Measurements from ENCODE around the gene TOB1. TPM values are rescaled to one million over a fixed set of nuclear protein-coding genes. Genes with fewer than 3 reads are reported as not detected.

The TOB1 gene
- total RNA-seq, 4 donors from 2014 or later: 28.8 to 79.7 (median 37.0) TPM

DNA sequence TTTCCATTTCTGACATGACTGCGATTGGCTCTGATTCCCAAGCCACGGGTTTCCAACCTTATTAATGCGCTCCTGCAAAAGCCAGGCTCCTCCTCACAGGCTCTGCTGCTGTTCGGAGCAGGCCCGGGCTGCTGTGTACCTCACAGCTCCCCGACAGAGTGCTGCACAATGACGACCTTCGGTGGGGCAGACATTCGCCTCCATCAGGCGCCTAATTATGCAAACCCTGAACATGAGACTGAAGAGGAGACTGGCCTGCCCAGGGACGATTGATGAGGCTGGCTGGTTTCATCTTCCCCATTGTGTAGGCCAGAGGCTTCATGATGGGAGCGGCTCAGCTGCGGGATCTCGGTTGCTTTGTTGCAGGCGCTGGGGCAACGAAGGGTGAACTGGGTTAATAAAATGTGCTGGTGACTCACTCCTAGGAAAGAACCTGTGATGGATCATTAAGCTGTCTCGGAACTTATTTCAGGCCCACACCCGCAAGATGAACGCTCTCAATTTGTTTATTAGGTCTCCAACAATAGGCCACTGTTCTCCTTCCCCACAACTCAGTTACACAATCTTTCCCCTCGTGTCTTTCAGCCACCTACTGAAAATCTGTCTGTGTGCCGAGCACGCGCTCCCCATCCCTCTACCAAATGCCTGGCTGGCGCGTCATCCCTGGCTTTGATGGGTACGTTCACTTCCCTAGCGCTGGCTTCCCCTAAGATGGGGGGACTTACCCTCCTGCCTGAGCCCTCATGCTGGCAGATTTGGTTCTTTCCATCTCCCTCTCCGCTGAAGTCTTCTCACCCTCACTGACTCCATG is 27.2 kb upstream of the TOB1 start:
- TF ChIP-seq, protein P1, sequence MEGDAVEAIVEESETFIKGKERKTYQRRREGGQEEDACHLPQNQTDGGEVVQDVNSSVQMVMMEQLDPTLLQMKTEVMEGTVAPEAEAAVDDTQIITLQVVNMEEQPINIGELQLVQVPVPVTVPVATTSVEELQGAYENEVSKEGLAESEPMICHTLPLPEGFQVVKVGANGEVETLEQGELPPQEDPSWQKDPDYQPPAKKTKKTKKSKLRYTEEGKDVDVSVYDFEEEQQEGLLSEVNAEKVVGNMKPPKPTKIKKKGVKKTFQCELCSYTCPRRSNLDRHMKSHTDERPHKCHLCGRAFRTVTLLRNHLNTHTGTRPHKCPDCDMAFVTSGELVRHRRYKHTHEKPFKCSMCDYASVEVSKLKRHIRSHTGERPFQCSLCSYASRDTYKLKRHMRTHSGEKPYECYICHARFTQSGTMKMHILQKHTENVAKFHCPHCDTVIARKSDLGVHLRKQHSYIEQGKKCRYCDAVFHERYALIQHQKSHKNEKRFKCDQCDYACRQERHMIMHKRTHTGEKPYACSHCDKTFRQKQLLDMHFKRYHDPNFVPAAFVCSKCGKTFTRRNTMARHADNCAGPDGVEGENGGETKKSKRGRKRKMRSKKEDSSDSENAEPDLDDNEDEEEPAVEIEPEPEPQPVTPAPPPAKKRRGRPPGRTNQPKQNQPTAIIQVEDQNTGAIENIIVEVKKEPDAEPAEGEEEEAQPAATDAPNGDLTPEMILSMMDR (IDR thresholded peaks at IDR 0.05): no peak
- DNase-seq (ENCODE audit: low spot score) (no peak), ATAC-seq (ENCODE audit: low FRiP score) (peak; percentile 50)

DNA sequence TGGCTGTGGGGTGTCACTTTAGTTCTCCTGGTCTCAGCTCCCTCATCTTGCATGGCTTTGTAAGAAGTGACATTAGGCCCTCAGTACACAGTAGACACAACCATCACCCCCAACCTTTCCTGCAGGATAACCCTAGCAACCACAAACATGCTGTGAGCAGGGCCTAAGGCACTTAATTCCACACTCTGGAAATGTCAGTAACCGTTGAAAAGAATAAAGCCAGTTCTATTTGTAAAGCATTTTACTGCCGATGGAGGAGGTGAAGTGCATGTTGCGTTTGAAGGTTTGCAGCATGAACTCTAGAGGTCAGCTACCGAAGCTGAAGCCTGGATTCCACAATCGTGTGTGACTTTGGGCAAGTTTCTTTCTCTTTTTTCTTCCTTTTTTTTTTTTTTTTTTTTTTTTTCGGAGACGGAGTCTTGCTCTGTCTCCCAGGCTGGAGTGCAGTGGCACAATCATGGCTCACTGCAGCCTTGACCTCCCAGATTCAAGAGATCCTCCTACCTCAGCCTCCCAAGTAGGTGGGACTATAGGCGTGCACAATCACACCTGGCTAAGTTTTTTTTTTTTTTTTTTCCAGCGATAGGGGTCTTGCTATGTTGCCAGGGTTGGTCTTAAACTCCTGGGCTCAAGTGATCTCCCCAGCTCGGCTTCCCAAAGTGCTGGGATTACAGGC is 26.1 kb upstream of the TOB1 start:
- DNase-seq (ENCODE audit: low spot score): no peak

DNA sequence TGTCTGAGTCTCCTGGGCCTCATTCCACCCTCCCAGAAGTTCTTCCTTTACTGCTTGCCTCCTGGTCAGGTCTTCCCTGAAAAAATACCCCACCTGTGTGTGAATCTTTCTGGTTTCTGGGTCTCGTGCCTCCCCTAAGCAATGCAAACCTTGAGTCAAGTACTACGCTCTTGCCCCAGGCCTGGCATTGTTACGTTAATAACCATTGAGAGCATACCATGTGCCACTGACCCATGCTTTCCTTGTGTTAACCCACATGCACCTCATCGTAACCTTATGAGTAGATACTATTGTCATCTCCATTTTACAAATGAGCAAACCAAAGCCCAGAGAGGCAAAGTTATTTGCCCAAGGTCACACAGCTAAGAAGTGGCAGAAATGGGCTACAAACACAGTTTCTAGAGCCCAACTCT is 25.4 kb upstream of the TOB1 start:
- ATAC-seq (ENCODE audit: low FRiP score): no peak
- no peak for DNase-seq (ENCODE audit: low spot score)
- TF ChIP-seq, protein P1 (IDR thresholded peaks at IDR 0.05): no peak

More for the DNA sequence above, 26.1 kb upstream of the TOB1 start:
- no peak for ATAC-seq (ENCODE audit: low FRiP score)
- TF ChIP-seq, protein P1 (IDR thresholded peaks at IDR 0.05): no peak

DNA sequence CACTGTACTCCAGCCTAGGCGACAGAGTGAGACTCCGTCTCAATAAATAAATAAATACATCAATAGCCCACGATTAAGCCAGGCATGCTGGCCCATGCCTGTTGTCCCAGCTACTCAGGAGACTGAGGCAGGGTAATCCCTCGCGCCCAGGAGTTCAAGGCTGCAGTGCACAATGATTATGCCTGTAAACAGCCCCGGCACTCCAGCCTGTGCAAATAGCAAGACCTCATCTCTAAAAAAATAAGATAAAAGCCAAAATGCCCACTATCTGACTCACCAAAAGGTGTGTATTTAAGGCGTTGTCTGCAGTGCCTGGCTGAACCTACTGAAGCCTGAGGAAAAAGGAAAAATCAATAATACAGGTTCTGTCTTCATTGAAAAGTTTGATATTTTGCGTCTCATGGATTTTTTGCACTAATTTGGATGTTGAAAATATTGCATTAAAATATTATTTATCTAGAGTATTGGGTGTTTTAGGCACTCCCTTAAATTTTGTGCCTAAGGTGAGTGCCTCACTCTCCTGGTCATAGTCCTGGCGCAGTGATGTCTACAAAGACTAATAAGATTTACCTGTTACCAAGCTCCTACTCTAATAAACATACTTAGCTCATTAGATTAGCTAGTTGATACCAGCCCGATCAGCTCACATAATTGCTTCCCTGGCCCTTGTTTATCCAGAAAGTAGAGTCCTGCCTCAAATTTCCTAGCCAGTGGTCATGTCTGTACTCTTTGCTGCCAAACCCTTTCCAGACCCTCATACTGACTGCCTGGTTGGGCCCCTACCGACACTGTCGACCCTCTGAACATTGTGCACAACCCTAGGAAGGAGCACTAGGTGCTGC is 24.7 kb upstream of the TOB1 start:
- no peak for ATAC-seq (ENCODE audit: low FRiP score)
- DNase-seq (ENCODE audit: low spot score): no peak
- TF ChIP-seq, protein P1 (IDR thresholded peaks at IDR 0.05): no peak

DNA sequence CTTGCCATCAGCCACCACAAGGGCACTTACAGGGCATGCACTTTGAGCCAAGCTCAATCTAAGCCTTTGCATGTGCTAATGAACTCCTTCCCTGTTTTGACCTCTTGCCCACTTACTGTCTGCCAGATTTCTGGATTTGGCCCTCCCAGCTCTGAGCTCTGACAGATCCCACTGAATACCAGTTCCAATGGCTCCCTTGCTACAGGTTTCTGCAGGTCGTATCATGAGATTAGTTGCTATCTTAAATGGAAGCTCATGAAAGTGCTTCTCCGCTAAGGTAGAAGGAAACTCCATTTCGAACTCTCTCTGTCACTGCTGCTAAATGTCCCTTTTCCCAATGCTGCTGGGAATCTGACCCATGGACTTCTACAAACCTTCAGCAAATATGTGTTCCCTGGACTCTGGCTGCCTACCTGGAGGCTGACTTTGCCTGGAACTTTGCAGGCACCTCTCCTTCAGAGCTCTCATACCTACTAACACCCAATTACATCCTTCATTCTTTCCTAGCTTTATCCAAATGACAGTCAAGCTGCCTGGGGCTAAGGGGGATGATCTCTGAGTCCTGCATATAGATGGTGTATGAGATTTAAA is 23.5 kb upstream of the TOB1 start:
- DNase-seq (ENCODE audit: low spot score): no peak
- no peak for ATAC-seq (ENCODE audit: low FRiP score)

DNA sequence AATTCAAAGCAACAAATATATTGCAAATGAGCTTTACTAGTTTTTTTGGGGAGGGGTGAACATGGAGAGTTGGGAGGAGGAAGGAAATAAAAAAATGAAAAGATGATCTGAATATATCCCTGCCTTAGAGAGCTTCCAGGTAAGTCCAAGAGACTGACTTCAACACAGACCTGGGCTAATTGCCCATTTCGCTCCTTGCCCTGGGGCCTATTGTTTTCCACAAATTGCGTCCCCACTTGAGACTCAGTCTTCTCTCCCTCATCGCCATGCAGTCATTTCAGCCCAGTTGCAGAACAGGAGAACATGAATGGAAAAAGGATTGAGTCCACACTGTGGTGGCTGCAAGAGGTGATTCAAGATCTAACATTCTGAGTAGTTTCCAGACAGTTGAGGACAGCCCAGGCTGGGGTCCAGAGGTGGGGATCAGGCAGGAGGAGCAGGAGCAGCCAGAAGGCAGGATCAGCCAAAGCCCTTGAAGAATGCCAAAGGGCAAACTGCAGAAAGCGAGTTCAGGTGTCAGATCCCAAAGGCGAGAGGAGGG is 21.6 kb upstream of the TOB1 start:
- no peak for ATAC-seq (ENCODE audit: low FRiP score)
- DNase-seq (ENCODE audit: low spot score): no peak
- TF ChIP-seq, protein P1 (IDR thresholded peaks at IDR 0.05): no peak

More for the DNA sequence above, 23.5 kb upstream of the TOB1 start:
- TF ChIP-seq, protein P1 (IDR thresholded peaks at IDR 0.05): no peak
